K562 (cell line): ENCODE data around the gene NEK1. TPM values are rescaled to one million over a fixed set of nuclear protein-coding genes. Genes with fewer than 3 reads are reported as not detected.
A peak's percentile ranks its signal among the peaks of the same experiment; 100 is the strongest.

Experiments used
- ARID1B ChIP-seq: fragments of 450-650 bp; IDR thresholded peaks from 2 replicates; pipeline ENCODE4 v1.6.1; 2016; ENCODE audit warnings: antibody characterized with exemption, mild to moderate bottlenecking, inconsistent platforms
- ARNT ChIP-seq, 2 experiments: fragments of 450-650 bp; IDR thresholded peaks; 2 replicates each; pipeline ENCODE4 v1.6.1; 2016; ENCODE audit warnings: mild to moderate bottlenecking in 1 of 2
- BRCA1 ChIP-seq, 2 experiments: fragments of 450-650 bp in 1 of 2; sonication (generic) in 1 of 2; formaldehyde crosslinking in 1 of 2; IDR thresholded peaks; 2 replicates each; pipeline versions ENCODE4 v1.5.0 to v1.6.1; 2017 to 2020; ENCODE audit warnings: mild to moderate bottlenecking in 1 of 2, missing genetic modification reagents in 1 of 2
- CREBBP ChIP-seq: IDR thresholded peaks from one replicate; pipeline ENCODE4 v1.6.1; 2012; ENCODE audit warnings: low read depth, mild to moderate bottlenecking, control low read depth, inconsistent platforms, low read length
- CREM ChIP-seq: IDR thresholded peaks from 2 replicates; pipeline ENCODE4 v1.6.1; 2014; ENCODE audit warnings: antibody characterized with exemption, low read depth
- ETV6 ChIP-seq, 3 experiments: fragments of 150-350 bp in 1 of 3; sonication (generic) in 1 of 3; formaldehyde crosslinking in 1 of 3; IDR thresholded peaks; 2 replicates each; pipeline versions ENCODE4 v1.6.1 to v1.8.0; 2014 to 2022; ENCODE audit warnings: borderline replicate concordance in 2 of 3, low read depth in 2 of 3, antibody characterized with exemption in 1 of 3, low read length in 1 of 3, mild to moderate bottlenecking in 1 of 3, missing genetic modification reagents in 1 of 3
- EWSR1 ChIP-seq: fragments of 450-650 bp; IDR thresholded peaks from 2 replicates; pipeline ENCODE4 v1.6.1; 2018; ENCODE audit warnings: borderline replicate concordance, mild to moderate bottlenecking, low read depth, moderate library complexity; ENCODE audit not compliant: partially characterized antibody
- FOXA1 ChIP-seq: fragments of 450-650 bp; IDR thresholded peaks from 2 replicates; pipeline ENCODE4 v1.6.1; 2016; ENCODE audit warnings: mild to moderate bottlenecking, borderline replicate concordance
- ILK ChIP-seq: fragments of 450-650 bp; IDR thresholded peaks from 2 replicates; pipeline ENCODE4 v1.6.1; 2016; ENCODE audit warnings: missing genetic modification characterization, low read depth, mild to moderate bottlenecking, missing compliant biosample characterization, moderate library complexity, borderline replicate concordance
- JUND ChIP-seq, 2 experiments: IDR thresholded peaks; 2 replicates in 1 of 2; 3 replicates in 1 of 2; pipeline ENCODE4 v1.6.1; 2011; ENCODE audit warnings: borderline replicate concordance in 2 of 2, low read depth in 2 of 2, low read length in 2 of 2, improper control_type of control experiment in 1 of 2, missing biosample characterization in 1 of 2, missing genetic modification characterization in 1 of 2, missing genetic modification reagents in 1 of 2
- MAFG ChIP-seq: fragments of 450-650 bp; conservative IDR thresholded peaks from 2 replicates; pipeline ENCODE4 v1.6.1; 2016; ENCODE audit warnings: missing genetic modification characterization, missing compliant biosample characterization
- NCOA1 ChIP-seq: fragments of 450-650 bp; IDR thresholded peaks from 2 replicates; pipeline ENCODE4 v1.6.1; 2016; ENCODE audit warnings: low read depth
- NFE2L1 ChIP-seq: fragments of 450-650 bp; IDR thresholded peaks from 2 replicates; pipeline ENCODE4 v1.6.1; 2016; ENCODE audit warnings: missing genetic modification characterization, low read depth, mild to moderate bottlenecking, missing compliant biosample characterization, moderate library complexity, borderline replicate concordance
- NR4A1 ChIP-seq, 2 experiments: fragments of 250-450 bp in 1 of 2; fragments of 450-650 bp in 1 of 2; sonication (Bioruptor Pico) in 1 of 2; IDR thresholded peaks; 2 replicates each; pipeline versions ENCODE4 v1.4.0 to v1.6.1; 2016 to 2020; ENCODE audit warnings: mild to moderate bottlenecking in 2 of 2, missing compliant biosample characterization in 1 of 2, missing genetic modification characterization in 1 of 2, moderate library complexity in 1 of 2
- PHB ChIP-seq: fragments of 250-450 bp; sonication (Bioruptor Pico); IDR thresholded peaks from 2 replicates; pipeline ENCODE4 v1.5.0; 2021
- SNRNP70 ChIP-seq: fragments of 200-400 bp; formaldehyde crosslinking; optimal IDR thresholded peaks from 2 replicates; pipeline ENCODE3; 2017; ENCODE audit warnings: low read depth, low read length
- ZBTB17 ChIP-seq: fragments of 450-650 bp; formaldehyde crosslinking; IDR thresholded peaks from 2 replicates; pipeline ENCODE4 v1.4.0; 2020; ENCODE audit warnings: mild to moderate bottlenecking
- ZEB2 ChIP-seq: fragments of 450-650 bp; IDR thresholded peaks from 2 replicates; pipeline ENCODE4 v1.6.1; 2016
- ZFP1 ChIP-seq: fragments of 450-650 bp; formaldehyde crosslinking; IDR thresholded peaks from 2 replicates; pipeline ENCODE4 v1.4.0; 2020; ENCODE audit warnings: mild to moderate bottlenecking, mixed read lengths
- polyA plus RNA-seq, 8 experiments: library from polyadenylated mRNA; depleted of rRNA in 4 of 8; stranded (reverse) in 5 of 8; unstranded in 3 of 8; fragments of >200 nt; fragmentation: Nextera tagmentation in 2 of 8; fragmentation: Illumina TruSeq in 1 of 8; extraction: Ambion mirVana in 2 of 8; extraction: Trizol in 1 of 8; gene quantifications; 2 replicates each; pipeline versions ENCODE4 v1.2.1 to v1.2.3, GENCODE V29; 2011 to 2014; ENCODE audit warnings: inconsistent platforms in 1 of 8, missing spikeins in 1 of 8
- total RNA-seq, 7 experiments: library from RNA; depleted of rRNA in 6 of 7; stranded (reverse); fragments of >200 nt in 6 of 7; fragmentation: Illumina TruSeq in 2 of 7; extraction: Trizol in 2 of 7; gene quantifications; 2 replicates each; pipeline versions ENCODE4 v1.2.1 to v1.2.3, GENCODE V29; 2011 to 2021; ENCODE audit warnings: low replicate concordance in 1 of 7
- TF ChIP-seq, protein P1 (sequence below): sonication (generic); formaldehyde crosslinking; IDR thresholded peaks from 2 replicates; pipeline ENCODE4 v1.9.0; 2022; ENCODE audit warnings: mild to moderate bottlenecking, missing genetic modification reagents
- TF ChIP-seq, protein P2 (sequence below): fragments of 450-650 bp; IDR thresholded peaks from 2 replicates; pipeline ENCODE4 v1.6.1; 2016; ENCODE audit warnings: low read depth, mild to moderate bottlenecking, moderate library complexity
- TF ChIP-seq, protein P3 (sequence below), 2 experiments: IDR thresholded peaks; 2 replicates each; pipeline ENCODE4 v1.6.1; 2011; ENCODE audit warnings: borderline replicate concordance in 1 of 2, control low read depth in 1 of 2, low read depth in 1 of 2, low read length in 1 of 2, mild to moderate bottlenecking in 1 of 2, mixed read lengths in 1 of 2, moderate library complexity in 1 of 2; ENCODE audit not compliant: insufficient read depth in 1 of 2, insufficient read length in 1 of 2, poor library complexity in 1 of 2, severe bottlenecking in 1 of 2; ENCODE audit errors: extremely low read depth in 1 of 2

The NEK1 gene
- total and polyA plus RNA-seq, 9 of the 15 experiments (the other 6 are each of a cell fraction or from before 2014, with no cell fraction given): 6.2 to 15.7 (median 10.3) TPM

DNA sequence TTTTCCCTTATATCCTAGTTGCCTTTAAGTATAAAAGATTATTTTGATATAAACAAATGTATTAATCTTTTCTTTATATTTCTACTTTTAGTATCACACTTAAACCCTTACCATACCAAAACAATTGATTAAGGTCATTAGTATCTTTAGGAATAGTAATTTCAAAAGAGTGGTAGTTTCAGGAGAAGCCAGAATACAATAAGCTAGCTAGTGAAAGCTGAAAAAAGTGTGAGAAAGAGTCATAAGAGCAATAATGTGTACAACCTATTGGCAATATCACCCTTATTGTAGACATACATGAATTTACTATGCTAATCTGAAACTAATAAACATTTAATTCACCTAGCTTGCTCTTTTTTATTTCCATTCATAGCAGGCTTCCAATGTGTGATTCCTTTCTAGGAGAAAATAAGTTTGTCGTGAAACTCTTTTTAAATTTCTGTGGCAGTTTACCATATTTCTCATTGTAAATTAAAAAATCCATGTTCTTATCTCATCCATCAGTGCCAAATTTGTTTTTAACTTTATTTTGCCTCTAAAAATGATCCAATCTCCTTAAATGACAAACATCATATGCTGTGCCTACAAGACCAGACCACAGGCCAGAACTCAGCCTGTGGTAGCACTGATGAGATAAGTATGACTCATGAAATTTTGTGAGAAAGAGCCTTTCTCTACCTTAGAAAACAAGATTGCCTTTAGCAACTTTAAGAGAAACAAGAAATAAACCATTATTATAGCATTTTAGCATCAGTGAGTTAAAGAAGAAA, 8.1 kb downstream of the NEK1 start (continued):
- peak; percentile 96 for TF ChIP-seq JUND (IDR thresholded peaks at IDR 0.05; ENCODE audit: borderline replicate concordance, low read depth, low read length)
- peak; percentile 91 for TF ChIP-seq JUND (tag; IDR thresholded peaks at IDR 0.05; ENCODE audit: borderline replicate concordance, low read depth, low read length)
- peak; percentile 92 for TF ChIP-seq MAFG
- TF ChIP-seq ZBTB17 (CRISPR knock-in tag): no peak
- 0 out of 2 replicates have a peak, but pooled peaks have one; percentile 34 for TF ChIP-seq CREM
- peak; percentile 73 for TF ChIP-seq NFE2L1 (tag)
- no peak for TF ChIP-seq ZEB2
- peak; percentile 88 for TF ChIP-seq ARID1B
- no peak for TF ChIP-seq BRCA1 (IDR thresholded peaks at IDR 0.05)
- no peak for TF ChIP-seq BRCA1 (CRISPR knock-in tag; IDR thresholded peaks at IDR 0.05)
- TF ChIP-seq, protein P1, sequence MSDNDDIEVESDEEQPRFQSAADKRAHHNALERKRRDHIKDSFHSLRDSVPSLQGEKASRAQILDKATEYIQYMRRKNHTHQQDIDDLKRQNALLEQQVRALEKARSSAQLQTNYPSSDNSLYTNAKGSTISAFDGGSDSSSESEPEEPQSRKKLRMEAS (CRISPR knock-in tag): no peak
- TF ChIP-seq NR4A1 (CRISPR knock-in tag; IDR thresholded peaks at IDR 0.05): no peak
- TF ChIP-seq NR4A1 (tag; IDR thresholded peaks at IDR 0.05): no peak
- no peak for TF ChIP-seq PHB (CRISPR knock-in tag)
- TF ChIP-seq, protein P2, sequence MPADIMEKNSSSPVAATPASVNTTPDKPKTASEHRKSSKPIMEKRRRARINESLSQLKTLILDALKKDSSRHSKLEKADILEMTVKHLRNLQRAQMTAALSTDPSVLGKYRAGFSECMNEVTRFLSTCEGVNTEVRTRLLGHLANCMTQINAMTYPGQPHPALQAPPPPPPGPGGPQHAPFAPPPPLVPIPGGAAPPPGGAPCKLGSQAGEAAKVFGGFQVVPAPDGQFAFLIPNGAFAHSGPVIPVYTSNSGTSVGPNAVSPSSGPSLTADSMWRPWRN: no peak; the same call in 1 of the 2 replicates
- no peak for TF ChIP-seq ILK (tag)
- TF ChIP-seq ZFP1 (CRISPR knock-in tag): no peak
- 0 out of 4 replicates have a peak, but pooled peaks of 1 of the 2 experiments have one; percentile 45 for TF ChIP-seq ARNT (IDR thresholded peaks at IDR 0.05)
- no peak for TF ChIP-seq FOXA1
- no peak for TF ChIP-seq SNRNP70
- TF ChIP-seq, protein P3, sequence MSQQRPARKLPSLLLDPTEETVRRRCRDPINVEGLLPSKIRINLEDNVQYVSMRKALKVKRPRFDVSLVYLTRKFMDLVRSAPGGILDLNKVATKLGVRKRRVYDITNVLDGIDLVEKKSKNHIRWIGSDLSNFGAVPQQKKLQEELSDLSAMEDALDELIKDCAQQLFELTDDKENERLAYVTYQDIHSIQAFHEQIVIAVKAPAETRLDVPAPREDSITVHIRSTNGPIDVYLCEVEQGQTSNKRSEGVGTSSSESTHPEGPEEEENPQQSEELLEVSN (IDR thresholded peaks at IDR 0.05; ENCODE audit: borderline replicate concordance in 1 of 2, extremely low read depth in 1 of 2, insufficient read depth in 1 of 2, insufficient read length in 1 of 2, low read depth in 1 of 2, low read length in 1 of 2, poor library complexity in 1 of 2, severe bottlenecking in 1 of 2): no peak
- TF ChIP-seq NCOA1: no peak
- no peak for TF ChIP-seq ETV6 (IDR thresholded peaks at IDR 0.05; ENCODE audit: borderline replicate concordance in 1 of 2, low read depth in 2 of 2, low read length in 1 of 2)
- TF ChIP-seq ETV6 (CRISPR knock-in tag; IDR thresholded peaks at IDR 0.05; ENCODE audit: borderline replicate concordance): no peak
- TF ChIP-seq CREBBP: no peak
- TF ChIP-seq EWSR1: no peak
